ENCODE data around the gene FRMD1.

The FRMD1 gene

DNA sequence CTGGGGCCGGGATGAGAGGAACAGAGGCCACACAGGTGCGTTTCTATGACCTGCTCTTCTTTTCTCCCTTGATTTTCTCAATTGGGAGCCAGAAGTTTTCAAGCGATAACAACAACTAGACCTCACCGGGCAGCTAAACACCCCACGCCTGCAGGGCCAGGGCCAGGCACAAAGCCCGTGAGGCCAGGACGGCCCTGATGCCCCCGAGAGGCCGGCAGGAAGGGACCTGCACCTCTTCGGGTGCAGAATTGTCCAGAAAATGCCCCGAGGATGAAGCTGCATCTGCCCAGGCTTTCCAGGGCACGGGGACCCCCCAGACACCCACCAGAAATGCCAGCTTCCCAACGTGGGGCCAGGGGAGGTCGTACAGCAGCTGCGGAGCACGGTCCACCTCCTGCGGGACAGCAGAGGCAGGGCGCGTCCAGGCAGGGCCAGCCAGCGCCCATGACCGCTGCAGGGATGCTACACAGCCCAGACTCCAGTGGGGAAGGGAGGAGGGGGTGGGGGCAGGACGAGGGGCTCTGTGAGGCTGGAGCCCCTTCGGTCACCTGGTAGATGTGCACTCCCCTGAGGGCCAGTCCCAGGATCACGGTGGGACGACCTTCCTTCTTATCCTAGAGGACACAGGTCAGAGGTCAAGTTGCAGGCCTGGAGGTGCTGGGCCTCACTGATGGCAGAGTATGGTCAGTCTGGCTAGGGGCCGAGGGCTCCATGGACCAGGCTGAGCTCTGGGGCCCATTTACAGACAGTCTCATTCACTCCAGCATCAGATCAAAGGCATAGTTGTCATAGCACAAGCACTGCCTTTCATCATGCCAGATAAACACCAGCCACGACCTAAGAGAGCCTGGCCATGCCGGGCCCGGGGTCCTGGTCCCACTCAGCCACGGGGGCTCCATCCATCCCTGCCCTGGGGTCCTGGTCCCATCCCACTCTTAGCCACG lies 16.4 kb downstream of the FRMD1 start:
- no peak overlapping the region for H3K9ac ChIP-seq (ENCODE audit: low read depth, low read length)
- no peak overlapping the region for H3K4me2 ChIP-seq (ENCODE audit: insufficient read depth, low read length)
- no peaks in the 10 kb centered on the region for H3K4me1 ChIP-seq (ENCODE audit: insufficient read depth, low read length)
- no peaks in the 10 kb centered on the region for H3K27me3 ChIP-seq (ENCODE audit: insufficient read depth, low read length, poor library complexity)
- H4K20me1 ChIP-seq (ENCODE audit: insufficient read depth, low read length) = no peaks in the 10 kb centered on the region
- ATAC-seq (ENCODE audit: insufficient read depth, low read depth) = no peak
- no peak overlapping the region for H3K4me3 ChIP-seq (ENCODE audit: low read depth in 1 of 2, low read length in 2 of 2)
- H3K36me3 ChIP-seq (ENCODE audit: insufficient read depth, low read length) = no peaks in the 10 kb centered on the region
- DNase-seq = no peak
- no peak overlapping the region for H3K27ac ChIP-seq (ENCODE audit: low read length)
- H3K79me2 ChIP-seq (ENCODE audit: insufficient read depth, low read length) = no peaks in the 10 kb centered on the region
- no peak for TF ChIP-seq EZH2 (IDR thresholded peaks at IDR 0.05; ENCODE audit: borderline replicate concordance, low read depth, low read length, severe bottlenecking)
- TF ChIP-seq, protein P1, sequence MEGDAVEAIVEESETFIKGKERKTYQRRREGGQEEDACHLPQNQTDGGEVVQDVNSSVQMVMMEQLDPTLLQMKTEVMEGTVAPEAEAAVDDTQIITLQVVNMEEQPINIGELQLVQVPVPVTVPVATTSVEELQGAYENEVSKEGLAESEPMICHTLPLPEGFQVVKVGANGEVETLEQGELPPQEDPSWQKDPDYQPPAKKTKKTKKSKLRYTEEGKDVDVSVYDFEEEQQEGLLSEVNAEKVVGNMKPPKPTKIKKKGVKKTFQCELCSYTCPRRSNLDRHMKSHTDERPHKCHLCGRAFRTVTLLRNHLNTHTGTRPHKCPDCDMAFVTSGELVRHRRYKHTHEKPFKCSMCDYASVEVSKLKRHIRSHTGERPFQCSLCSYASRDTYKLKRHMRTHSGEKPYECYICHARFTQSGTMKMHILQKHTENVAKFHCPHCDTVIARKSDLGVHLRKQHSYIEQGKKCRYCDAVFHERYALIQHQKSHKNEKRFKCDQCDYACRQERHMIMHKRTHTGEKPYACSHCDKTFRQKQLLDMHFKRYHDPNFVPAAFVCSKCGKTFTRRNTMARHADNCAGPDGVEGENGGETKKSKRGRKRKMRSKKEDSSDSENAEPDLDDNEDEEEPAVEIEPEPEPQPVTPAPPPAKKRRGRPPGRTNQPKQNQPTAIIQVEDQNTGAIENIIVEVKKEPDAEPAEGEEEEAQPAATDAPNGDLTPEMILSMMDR (IDR thresholded peaks at IDR 0.05; ENCODE audit: borderline replicate concordance, extremely low read depth, low read length, poor library complexity, severe bottlenecking) = no peak
- peaks cover 27% of the 10 kb centered on the region for H3K9me3 ChIP-seq (ENCODE audit: insufficient read depth, low read length, severe bottlenecking)
- no peak overlapping the region for H2AFZ ChIP-seq (ENCODE audit: low read depth, low read length)

DNA sequence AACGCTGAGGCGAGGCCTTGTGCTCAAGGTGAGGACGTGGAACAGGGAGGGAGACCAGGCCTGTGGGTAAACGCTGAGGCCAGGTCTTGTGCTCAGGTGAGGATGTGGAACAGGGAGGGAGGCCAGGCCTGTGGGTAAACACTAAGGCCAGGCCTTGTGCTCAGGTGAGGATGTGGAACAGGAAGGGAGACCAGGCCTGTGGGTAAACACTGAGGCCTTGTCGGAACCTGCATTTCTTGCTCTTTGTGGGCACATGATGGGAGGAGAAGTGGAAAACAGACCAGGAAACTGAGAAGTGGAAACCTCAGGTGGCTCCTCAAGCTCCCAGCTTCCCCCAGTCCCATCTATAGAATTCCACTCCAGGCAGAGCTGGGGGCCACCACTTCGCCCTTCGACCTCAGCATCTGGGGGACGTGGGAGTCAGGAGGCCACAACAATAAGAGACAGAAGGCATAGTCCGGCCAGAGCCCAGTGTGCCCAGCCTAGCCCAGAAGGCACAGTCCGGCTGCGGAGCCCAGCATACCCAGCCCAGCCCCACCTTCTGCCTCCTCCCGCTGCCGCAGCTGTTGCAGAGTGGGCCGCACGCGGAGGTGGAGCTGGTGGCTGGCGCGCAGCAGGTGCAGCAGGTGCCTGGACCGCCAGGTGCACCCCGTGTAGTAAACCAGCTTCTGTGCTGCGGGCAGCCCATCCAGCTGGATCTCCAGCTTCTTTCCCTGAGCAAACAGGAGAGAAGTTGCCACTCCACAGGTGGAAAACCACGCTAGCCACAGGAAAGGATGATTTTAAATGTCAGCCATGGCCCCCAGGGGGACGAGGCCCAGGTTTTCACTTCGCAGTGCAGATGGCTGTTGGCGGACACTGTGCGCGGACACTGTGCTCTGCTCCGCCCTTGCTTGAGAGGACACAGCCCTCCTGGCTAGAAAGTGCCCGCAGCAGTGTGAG lies 17.5 kb downstream of the FRMD1 start:
- no peak overlapping the region for H3K4me3 ChIP-seq (ENCODE audit: low read depth in 1 of 2, low read length in 2 of 2)
- H3K4me1 ChIP-seq (ENCODE audit: insufficient read depth, low read length) = no peaks in the 10 kb centered on the region
- H3K27me3 ChIP-seq (ENCODE audit: insufficient read depth, low read length, poor library complexity) = no peaks in the 10 kb centered on the region
- H4K20me1 ChIP-seq (ENCODE audit: insufficient read depth, low read length) = no peaks in the 10 kb centered on the region
- no peak for DNase-seq
- H2AFZ ChIP-seq (ENCODE audit: low read depth, low read length) = no peak overlapping the region
- TF ChIP-seq EZH2 (IDR thresholded peaks at IDR 0.05; ENCODE audit: borderline replicate concordance, low read depth, low read length, severe bottlenecking) = no peak
- TF ChIP-seq, protein P1 (IDR thresholded peaks at IDR 0.05; ENCODE audit: borderline replicate concordance, extremely low read depth, low read length, poor library complexity, severe bottlenecking) = no peak
- no peaks in the 10 kb centered on the region for H3K79me2 ChIP-seq (ENCODE audit: insufficient read depth, low read length)
- H3K27ac ChIP-seq (ENCODE audit: low read length) = no peak overlapping the region
- H3K4me2 ChIP-seq (ENCODE audit: insufficient read depth, low read length) = no peak overlapping the region
- H3K9me3 ChIP-seq (ENCODE audit: insufficient read depth, low read length, severe bottlenecking) = peaks cover 27% of the 10 kb centered on the region
- H3K36me3 ChIP-seq (ENCODE audit: insufficient read depth, low read length) = no peaks in the 10 kb centered on the region
- H3K9ac ChIP-seq (ENCODE audit: low read depth, low read length) = no peak overlapping the region
- no peak for ATAC-seq (ENCODE audit: insufficient read depth, low read depth)

DNA sequence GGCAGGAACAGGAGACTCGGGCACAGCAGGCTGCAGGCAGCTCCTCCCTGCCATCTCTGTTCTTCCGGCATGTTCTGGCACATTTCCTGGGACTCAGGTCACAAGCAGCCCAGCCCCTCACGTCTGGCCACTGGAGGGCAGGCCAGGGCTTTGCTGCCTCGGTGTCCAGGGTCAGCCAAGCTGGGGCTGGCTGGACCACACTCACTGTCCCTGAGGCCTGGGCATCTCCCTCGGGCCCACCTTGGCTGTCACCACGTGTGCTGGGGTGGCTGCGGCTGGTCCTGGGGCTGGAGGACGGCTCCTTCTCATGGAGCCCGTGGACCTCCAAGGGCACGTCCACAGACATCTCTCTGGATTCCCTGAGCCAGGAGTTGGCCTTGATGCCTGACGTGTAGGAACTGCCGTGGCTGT lies 18.5 kb downstream of the FRMD1 start:
- no peak overlapping the region for H3K4me3 ChIP-seq (ENCODE audit: low read depth in 1 of 2, low read length in 2 of 2)
- TF ChIP-seq, protein P1 (IDR thresholded peaks at IDR 0.05; ENCODE audit: borderline replicate concordance, extremely low read depth, low read length, poor library complexity, severe bottlenecking) = no peak
- no peak for DNase-seq
- no peaks in the 10 kb centered on the region for H3K79me2 ChIP-seq (ENCODE audit: insufficient read depth, low read length)
- no peaks in the 10 kb centered on the region for H4K20me1 ChIP-seq (ENCODE audit: insufficient read depth, low read length)
- no peak overlapping the region for H3K9ac ChIP-seq (ENCODE audit: low read depth, low read length)
- H3K27ac ChIP-seq (ENCODE audit: low read length) = no peak overlapping the region
- no peaks in the 10 kb centered on the region for H3K27me3 ChIP-seq (ENCODE audit: insufficient read depth, low read length, poor library complexity)
- H3K4me2 ChIP-seq (ENCODE audit: insufficient read depth, low read length) = no peak overlapping the region
- no peak overlapping the region for H2AFZ ChIP-seq (ENCODE audit: low read depth, low read length)
- H3K4me1 ChIP-seq (ENCODE audit: insufficient read depth, low read length) = no peaks in the 10 kb centered on the region
- ATAC-seq (ENCODE audit: insufficient read depth, low read depth) = no peak
- no peaks in the 10 kb centered on the region for H3K36me3 ChIP-seq (ENCODE audit: insufficient read depth, low read length)
- peaks cover 27% of the 10 kb centered on the region for H3K9me3 ChIP-seq (ENCODE audit: insufficient read depth, low read length, severe bottlenecking)
